ENCODE results near the gene SKAP1.
"Not testable (repeated sequence)": the region's sequence is repeated elsewhere in the genome, so short reads cannot be mapped to it uniquely, and the experiment has no call there.

Gene SKAP1

DNA sequence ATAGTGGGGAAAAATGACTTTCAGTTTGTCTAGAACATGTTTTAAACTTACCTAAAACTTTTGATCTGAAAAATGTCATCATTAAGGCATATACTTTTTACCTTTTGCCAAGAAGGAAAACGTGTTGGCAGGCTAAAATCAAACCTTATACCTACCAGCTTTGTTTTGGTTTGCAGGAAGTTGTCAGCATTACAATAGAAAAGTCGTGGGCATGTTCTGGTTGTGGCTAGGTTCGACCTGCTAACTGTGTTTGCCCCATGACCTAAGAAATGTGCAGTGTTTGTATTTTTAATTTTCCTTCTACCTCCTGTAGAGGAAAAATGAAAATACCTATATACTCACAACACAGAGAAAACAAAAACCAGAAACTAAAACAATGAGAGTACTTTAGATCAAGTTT, 13.0 kb downstream of the SKAP1 start:
- in situ Hi-C loops (cut with HindIII; ENCODE audit: low sequenced_read_pairs), result no loop called here

DNA sequence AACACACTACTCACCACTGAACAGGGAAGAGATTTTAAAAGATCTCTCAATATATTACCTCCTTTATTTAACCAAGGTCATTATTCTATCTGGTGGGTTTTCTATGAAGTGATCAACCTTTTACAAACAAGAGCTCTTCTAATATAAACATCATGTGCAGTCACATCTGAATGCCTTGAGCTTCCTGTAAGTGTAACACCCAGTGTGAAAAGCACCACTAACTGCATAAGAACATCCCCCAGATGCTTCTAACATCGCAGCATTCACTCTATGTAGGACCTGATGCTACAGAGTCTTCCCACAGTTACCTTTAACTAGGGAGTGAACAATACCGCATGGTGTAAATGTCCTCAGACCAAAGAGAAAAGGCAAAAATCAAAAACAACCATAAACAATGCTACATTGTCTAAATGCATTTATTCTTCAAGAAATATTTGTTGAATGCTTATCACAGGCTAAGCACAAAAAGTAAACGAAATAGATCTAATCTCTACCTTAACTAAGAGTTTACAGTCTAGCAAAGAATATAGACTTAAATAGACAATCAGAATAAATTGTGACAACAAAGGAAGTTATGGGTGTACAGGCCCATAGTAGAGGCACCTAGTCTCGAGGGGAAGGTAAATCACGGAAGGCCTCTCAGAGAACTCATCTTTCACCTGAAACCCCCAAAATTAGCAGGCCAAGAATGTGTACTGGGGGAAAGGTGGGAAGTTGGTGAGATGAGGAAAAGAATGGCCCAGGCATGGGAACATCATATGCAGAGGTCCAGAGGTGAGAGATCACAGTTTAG, 16.2 kb downstream of the SKAP1 start:
- in situ Hi-C loops (cut with HindIII; ENCODE audit: low sequenced_read_pairs), result no loop called here

DNA sequence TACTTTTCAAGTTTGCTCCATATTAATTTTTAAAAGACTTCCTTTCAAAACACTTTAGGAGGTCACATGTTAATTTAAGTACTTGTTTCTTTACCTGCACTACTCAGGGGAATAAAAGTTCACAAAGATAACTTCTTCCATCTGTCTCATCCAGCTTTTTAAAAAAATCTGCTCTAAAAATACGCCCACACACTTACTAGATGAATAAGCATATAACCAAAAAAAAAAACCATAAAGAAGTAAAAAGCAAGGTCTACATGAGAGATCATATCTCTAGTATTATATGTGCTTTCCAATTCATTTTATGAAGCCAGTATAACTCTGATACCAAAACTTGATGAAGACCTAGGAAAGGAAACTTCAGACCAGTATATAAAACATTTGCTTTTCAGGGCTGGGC, 17.2 kb downstream of the SKAP1 start:
- in situ Hi-C loops (cut with HindIII; ENCODE audit: low sequenced_read_pairs), result no loop called here

DNA sequence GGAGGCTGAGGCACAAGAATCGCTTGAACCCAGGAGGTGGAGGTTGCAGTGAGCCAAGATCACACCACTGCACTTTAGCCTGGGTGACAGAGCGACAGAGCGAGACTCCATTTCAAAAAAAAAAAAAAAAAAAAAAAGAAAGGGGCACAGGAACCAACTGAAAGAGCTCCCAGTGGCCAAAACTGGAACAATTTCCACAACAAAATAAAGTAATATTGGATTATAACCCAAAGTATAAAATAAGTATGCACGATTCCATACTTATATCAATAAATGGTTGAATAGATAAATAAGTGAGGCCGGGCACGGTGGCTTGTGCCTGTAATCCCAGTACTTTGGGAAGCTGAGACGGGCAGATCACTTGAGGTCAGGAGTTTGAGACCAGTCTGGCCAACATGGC, 19.2 kb downstream of the SKAP1 start:
- in situ Hi-C loops (cut with HindIII; ENCODE audit: low sequenced_read_pairs), result not testable (repeated sequence)

DNA sequence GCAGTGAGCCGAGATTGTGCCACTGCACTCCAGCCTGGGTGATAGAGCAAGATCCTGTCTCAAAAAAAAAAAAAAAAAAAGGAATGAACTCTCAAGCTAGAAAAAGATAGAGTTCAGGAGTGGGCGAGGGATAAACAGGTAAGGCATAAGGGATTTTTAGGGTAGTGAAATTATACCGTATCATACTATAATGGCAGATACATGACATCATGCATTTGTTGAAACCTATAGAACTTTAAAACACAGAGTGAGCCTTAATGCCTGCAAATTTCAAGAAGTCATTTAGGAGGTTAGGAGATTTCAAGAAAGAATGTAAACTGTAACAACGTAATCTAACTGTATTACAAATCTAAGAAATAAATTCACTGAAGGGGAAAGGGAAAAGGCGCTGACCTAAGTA, 20.4 kb downstream of the SKAP1 start:
- in situ Hi-C loops (cut with HindIII; ENCODE audit: low sequenced_read_pairs), result no loop called here

DNA sequence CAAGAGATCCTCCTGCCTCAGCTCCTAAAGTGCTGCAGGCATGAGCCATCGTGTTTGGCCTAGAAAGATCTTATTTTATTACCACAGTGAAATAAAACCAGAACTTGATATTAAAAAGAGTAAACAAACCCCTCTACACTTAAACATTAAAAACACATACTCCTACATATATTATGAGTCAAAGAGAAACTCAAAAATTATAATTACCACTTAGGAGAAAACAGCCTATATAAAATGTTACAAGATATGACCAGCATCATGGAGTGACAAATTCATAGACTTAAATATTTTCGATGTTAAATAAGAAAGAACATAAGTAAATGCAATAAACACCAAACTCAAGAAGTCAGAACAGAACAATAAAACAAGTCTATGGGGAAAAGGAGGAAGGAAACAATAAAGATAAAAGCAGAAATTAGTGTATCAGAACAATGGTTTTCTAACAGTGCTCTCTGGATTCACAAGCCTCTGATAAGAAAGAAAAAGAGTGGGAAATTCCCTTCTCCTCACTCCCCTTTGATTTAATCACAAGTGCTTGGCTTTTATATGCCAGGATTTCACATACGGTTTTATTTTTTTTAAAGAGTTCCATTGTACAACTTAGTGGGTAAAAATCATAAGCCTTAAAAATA, 23.0 kb downstream of the SKAP1 start:
- in situ Hi-C loops (cut with HindIII; ENCODE audit: low sequenced_read_pairs), result no loop called here

DNA sequence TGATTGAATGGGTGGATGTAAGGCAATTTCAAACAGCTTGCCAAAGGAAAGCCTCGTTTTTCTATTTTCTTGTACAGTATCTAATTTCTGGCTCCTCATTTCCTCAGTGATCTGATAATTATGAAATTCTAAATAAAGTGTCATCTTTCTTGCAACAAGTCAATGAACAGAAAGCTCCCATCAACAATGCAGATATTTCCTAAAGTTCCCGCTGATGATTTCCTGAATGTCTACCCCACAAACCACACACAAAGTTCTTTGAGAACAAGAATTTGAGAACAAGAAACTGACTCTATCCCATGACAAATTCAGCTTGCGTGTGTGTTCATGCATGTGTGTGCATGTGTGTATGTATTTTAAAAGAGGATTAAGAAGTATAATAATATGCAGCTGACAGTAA, 35.2 kb downstream of the SKAP1 start:
- in situ Hi-C loops (cut with HindIII; ENCODE audit: low sequenced_read_pairs), result no loop called here

DNA sequence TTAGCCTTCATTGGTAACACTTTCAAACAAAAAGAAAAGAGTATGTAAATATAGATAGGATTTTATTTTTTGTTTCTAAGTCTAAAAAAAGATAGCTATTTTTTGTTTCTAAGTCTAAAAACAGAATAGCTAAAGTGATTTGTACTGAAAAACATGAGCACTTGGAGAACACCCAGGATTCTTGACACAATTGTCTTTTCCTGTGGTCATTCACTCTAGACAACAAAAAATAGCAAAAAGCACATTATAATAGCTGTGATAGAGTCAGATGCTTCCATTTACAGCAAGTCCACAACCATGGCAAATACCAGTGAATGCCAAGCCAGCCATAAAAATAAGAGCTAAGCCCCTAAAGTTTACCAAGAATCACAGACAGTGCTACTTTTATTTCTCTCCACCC, 36.7 kb downstream of the SKAP1 start:
- in situ Hi-C loops (cut with HindIII; ENCODE audit: low sequenced_read_pairs), result no loop called here

DNA sequence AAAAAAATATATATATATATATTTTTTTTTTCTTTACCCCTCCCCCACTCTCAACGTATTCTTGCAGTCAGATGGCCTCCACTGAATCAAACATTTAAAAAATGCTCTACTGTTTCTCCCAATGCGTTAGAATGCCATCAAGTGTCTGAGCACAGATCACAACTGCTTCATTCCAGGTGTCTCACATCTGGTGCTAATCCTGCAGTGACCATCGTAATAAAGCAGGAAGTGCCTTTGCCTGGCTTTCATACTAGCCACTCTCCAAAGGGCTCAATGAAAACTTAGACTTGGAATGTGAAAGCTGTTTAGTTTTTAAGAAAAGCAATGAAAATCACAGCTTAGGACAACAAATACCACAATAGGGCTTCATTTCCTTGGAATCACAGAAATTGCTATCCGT, 37.2 kb downstream of the SKAP1 start:
- in situ Hi-C loops (cut with HindIII; ENCODE audit: low sequenced_read_pairs), result no loop called here

DNA sequence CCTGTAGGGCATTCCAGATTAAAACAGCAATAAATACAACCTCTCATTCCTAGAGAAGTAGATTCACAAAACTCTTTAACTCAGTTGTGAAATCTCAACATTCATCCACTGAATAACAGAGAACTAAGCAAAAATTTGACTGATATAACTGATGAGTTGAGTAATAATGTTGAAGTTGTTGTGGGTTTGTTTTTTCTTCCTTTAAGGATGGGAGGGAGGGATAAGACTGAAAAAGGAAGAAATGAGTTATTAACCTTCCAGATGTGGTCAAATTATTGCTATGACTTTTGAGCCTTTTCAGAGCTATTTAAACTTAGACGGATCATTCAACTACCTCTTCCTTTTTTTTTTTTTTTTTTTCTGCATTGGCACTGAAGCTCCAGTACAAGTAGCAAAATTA, 38.6 kb downstream of the SKAP1 start:
- in situ Hi-C loops (cut with HindIII; ENCODE audit: low sequenced_read_pairs), result no loop called here

DNA sequence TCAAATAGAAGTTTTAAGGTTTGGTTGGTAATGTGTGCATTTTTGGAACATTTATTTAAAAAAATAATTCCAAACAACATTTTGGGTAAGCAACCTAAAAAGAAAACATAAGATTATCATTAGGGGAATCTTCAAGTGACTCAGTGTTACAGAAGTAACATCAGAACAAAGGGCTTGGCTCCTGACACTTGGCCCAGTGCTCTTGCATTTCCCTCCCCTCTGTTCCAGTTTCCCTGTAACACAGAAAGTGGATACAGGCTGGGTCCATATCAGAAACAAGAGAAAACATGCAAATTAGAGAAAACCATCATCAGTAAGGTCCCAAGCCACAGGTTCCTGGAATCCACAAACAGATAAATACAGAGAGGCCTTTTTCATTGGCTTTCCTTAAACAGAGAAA, 40.1 kb downstream of the SKAP1 start:
- in situ Hi-C loops (cut with HindIII; ENCODE audit: low sequenced_read_pairs), result no loop called here

DNA sequence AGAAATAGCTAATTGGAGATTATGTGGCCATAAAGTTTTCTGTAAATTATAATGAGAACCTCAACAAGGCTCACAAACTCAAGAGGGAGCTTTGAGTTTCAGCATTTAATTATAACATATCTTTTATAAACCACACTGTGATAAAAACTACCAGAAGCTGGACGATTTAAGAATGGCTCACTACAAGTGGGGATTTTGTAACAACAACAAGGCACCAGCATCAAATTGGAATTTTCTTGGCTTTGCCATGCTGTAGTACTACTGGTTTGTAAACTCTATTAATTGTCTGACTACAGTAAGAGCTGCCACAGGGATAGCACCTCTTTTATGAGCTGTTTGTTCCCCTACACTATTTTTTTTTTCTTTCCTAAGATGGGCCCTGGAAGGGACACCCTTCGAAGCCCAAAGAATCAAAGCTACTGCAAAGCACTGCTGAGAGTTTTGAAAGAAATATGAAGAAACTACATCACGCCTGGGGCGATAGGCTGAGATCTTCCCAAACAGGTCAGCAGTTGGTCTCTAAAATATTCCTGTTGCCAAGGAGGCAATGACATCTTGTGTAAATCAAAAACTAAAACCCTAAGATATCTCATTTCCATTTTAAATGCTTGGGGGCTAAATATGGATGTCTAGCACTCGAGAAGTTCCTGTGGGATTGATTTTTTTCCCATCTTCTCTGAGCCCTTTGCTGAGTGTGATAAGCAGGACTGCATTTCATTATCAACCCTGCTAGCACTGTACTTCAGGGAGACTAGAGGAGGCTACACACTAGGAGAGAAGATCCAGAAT, 40.9 kb downstream of the SKAP1 start:
- in situ Hi-C loops (cut with HindIII; ENCODE audit: low sequenced_read_pairs), result no loop called here

DNA sequence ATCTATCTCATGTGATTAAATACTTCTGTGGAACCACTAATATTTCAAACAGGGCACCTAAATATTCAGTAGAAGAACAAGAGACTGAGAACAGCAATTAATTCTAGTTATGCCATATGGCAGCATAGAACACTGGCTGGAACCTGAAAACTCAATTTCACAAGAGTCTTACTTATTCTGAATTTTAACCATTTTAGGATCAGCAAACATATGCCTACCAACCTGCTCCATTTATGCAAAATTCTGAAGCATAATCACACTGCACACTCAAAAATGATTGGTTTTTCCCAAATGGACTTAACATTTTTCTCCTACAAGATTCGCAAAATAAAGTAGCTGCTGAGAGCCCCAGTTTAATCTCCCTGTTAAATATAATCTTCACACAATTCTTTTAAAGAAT, 43.2 kb downstream of the SKAP1 start:
- in situ Hi-C loops (cut with HindIII; ENCODE audit: low sequenced_read_pairs), result no loop called here

DNA sequence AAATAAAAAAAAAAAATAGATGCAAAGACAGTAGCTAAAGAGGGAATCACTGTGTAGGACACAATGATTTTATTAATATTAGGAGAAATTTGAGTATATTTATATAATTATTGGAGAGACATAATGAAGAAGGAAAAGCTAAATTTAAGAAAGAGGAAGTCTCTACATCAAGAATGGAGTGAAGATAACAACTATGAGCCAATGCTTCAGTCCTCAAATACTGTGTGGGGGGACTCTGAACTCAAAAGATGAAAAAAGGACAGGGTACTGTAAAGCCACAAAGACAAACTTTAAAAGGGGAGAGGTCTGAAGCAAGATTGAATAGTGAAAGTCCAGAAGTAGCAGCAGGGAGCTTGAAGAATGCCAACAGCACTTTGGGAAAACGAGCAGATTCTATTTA, 44.7 kb downstream of the SKAP1 start:
- in situ Hi-C loops (cut with HindIII; ENCODE audit: low sequenced_read_pairs), result no loop called here

DNA sequence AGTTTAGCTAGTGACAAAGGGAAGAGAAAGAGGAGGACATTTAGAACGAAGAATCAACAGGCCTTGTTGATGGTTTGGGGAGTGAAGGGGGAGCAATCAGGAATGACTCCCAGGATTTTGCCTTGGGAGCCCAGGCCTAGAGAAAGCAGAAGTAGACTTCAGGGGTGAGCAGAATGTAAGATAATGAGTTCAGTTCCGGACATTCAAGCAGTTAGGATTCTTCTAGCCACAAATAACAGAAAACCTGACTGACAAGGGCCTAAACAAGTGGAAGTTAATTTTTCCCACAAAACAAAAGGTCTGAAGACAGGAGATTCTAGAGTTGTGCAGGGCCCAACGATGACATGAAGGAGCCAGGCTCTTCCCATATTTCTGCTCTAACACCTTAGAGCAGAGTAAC, 45.9 kb downstream of the SKAP1 start:
- in situ Hi-C loops (cut with HindIII; ENCODE audit: low sequenced_read_pairs), result no loop called here

DNA sequence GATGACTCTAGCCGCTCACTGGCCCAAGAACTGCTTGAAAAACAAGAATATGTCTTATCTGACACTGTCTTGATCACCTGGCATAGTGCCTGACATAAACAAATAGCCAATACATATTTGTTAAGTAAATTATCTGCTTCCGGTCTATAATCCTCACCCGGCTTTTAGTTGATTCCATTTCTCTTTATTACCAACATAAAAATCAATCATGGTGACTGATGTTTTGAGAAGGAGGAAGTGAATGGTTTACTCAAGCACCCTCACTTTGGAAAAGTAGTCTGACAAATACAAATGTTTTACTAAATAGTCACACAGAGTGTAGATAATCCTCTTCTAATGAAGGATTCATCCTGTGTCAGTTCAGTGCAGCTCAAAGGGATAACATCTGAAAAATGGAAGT, 47.0 kb downstream of the SKAP1 start:
- in situ Hi-C loops (cut with HindIII; ENCODE audit: low sequenced_read_pairs), result no loop called here

DNA sequence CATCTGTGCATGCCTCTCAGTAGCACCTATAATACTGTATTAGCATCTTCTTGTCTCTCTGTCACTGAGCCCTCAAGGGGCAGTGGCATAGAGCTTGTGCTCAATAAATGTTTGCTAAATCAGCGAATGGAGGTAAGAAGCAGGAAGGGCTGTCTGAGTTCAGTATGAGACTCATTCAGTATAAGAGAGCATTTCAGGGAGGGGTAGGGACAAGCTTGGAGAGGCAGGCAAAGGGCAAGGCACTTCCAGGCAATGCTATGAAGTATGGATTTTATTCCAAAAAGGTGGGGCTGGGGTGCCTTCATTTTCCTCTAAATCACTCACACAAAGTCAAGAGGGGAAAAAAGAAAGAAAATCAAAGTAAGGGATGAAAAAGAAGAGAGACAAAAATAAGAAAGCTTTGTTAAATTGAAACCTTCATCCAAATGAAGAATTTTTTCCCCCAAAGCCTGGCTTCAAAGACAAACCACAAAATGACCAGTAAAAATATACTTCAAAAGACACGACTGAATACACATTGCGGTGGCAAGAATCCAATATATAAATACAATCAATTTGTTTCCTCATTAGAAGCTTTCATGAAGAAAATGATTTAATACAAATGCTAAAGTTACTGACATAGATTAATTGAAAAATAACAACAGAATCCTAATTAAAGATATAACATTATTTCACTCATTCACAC, 51.2 kb downstream of the SKAP1 start:
- in situ Hi-C loops (cut with HindIII; ENCODE audit: low sequenced_read_pairs), result no loop called here

DNA sequence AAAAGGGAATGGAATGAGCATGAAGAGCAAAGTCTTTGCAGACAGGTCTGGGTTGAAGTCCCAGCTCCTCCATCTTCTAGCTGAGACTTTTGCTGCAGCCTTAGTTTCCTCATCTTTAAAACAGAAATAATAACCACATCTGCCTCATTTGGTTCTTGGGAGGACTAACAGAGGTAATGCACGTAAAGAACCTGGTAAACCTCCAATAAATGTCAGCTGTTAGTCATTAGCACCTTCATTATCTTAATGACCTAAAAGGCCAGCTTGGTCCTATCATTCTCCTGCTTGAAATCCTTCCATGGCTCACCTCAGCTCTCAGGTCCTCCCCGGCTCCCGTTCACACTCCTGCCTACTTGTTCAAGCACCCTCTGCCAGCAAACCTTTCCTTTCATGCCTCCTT, 51.8 kb downstream of the SKAP1 start:
- in situ Hi-C loops (cut with HindIII; ENCODE audit: low sequenced_read_pairs), result no loop called here

DNA sequence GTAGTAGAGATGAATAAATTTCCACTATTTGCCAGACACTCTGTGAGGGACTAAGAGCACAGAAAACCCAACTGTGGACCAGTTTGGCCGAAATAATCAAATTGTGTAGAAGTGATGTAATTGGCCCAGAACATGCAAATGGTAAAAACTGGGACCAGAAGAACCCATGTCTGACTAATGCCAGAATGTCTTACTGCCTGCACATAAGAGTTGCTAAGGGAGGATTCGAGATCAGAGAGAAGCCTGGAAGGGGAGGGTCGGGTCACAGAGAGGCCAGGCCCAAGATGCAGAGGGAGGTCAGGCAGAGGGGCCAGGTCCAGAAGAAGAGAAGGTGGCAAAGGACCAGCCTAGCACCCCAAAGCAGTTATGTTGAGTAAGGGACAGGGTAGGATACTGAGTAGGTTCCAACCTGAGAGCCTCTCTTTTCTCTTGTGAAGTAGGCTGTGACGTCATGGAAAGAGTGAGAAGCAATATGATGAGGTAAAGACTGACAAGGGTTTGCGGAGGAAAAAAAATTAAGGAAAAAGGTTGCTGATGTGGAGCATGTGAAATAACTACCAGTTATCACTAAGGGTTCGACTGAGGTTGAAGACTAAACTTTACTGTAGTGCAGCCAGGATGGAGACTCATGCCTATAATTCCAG, 53.2 kb downstream of the SKAP1 start:
- in situ Hi-C loops (cut with HindIII; ENCODE audit: low sequenced_read_pairs), result no loop called here

DNA sequence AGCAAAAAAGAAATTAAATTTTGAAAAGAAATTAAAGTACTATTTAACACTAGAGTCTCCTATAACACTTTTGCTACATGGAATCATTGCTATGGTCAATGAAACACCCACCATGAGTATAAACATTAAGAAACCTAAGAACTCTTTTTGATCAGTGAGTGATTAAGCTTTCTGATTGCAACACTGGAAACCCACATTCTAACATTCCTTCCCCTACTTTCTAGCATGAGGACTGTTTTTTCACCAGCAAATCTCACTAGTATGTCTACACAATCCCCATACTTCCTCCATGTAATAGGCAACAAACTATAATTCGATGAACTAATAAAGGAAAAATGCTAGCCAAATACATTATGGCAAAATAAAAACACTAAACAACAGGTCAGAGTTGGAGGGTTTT, 54.7 kb downstream of the SKAP1 start:
- in situ Hi-C loops (cut with HindIII; ENCODE audit: low sequenced_read_pairs), result no loop called here

DNA sequence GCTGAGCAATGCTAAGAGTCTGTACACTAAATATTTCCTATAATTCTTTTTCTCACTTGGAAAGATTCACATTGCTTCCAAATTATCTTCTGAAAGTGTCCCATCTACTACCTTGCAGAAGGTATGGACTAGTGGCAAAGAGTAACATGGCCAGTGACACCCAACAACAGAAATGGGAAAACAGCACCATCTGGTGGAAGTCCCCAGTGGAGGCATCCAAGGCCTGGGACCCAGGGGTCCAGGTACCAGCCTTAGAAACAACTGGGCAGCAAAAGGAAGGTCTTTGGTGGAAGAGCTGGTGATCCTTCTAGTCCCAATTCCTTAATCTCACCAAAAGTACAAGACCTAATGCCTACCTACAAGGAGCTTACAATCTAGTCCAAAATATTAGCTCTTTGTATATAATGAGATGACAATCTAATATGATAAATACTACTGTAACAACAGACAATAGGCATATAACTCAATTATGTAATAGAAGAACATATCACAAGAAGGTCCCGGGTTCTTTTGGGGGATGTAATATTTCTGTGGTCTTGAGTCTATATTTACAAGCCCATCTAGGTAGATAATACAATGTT, 55.3 kb downstream of the SKAP1 start:
- in situ Hi-C loops (cut with HindIII; ENCODE audit: low sequenced_read_pairs), result no loop called here
